ENCODE results near the gene OOSP3.

The OOSP3 gene

DNA sequence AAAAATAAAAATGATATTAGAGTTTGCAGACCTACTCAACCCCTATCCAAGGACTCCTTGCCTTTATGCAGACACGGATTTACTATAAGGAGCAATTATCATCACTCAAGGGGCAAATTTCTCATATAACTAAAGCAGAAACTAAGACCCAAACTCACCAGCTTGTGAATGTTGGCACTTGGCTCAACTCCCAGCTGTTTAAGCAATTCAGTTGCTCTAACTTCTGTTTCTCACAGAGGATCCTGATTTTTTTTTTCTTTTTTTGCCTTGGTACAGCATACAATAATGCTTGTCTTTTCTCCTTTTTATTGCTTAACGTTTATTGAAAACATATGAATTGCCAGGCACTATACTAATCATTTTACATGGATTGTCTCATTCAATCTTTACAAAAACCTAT lies 23.7 kb upstream of the OOSP3 start:
- FAIRE-seq (no peak), DNase-seq (ENCODE audit: insufficient read length) (no peak)
- TF ChIP-seq TAF1 (IDR thresholded peaks at IDR 0.05; ENCODE audit: borderline replicate concordance, low read depth, low read length) (no peak), POLR2A (IDR thresholded peaks at IDR 0.05; ENCODE audit: low read depth, low read length) (no peak), POLR2AphosphoS5 (IDR thresholded peaks at IDR 0.05; ENCODE audit: low read depth, low read length) (no peak)

DNA sequence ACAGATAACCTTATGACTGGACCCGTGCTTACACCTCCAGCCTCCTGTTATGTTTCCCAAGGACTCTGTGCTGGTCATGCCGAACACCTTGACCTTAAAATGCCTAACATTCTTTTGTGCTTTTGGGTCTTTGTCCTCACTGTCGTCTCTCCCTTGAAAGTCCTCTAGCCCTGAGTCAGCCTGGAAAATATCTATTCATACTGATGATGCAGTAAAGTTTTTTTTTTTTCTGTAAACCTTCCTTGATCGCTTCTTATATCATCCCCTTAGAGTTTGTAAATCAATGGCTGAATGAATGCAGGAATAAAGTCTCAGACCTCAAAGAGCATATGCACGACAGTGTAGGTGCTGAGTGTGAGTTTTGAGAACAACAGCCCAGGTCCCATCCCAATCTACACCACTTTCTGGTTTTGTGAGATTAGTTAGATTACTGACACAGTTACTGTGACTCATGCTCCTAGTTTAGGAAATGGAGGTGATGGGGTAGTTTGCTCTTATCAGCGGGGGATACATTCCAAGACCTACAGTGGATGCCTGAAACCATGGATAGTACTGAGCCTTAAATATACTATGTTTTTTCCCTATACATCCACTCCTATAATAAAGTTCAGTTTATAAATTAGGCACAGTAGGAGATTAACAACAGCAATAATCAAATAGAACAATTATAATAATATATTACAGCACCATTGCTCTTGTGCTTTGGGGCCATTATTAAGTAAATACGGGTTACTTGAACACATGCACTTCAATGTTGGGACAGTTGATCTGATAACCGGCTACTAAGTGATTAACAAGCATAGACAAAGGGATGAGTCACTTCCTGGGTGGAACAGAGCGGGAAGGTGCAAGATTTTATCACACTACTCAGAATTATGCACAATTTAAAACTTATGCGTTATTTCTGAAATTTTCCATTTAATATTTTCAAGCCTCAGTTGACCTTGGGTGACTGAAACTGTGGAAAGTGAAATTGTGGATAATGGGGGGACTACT lies 20.8 kb upstream of the OOSP3 start:
- DNase-seq (ENCODE audit: insufficient read length) (no peak), FAIRE-seq (no peak)
- no peak for TF ChIP-seq POLR2A (IDR thresholded peaks at IDR 0.05; ENCODE audit: low read depth, low read length)
- no peak for TF ChIP-seq POLR2AphosphoS5 (IDR thresholded peaks at IDR 0.05; ENCODE audit: low read depth, low read length)
- no peak for TF ChIP-seq TAF1 (IDR thresholded peaks at IDR 0.05; ENCODE audit: borderline replicate concordance, low read depth, low read length)

DNA sequence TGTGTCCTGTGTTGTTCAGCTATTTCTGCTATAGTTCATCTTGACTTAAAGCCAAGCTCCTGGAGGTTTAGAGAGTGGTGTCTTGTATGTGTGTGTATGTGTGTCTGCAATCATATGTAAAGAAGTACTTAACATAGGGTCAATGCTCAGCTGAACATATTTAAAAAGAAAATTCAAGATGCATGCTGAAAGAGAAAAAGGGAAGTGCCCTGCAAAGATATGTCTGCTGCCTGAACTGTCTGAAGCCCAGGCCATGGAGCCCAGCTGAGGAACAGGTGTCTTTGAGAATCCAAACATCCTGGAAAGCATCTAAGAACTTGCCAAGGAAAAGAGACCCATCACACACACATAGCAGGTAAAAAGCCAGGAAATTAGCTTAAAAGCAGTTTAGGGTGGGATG lies 18.9 kb upstream of the OOSP3 start:
- DNase-seq (ENCODE audit: insufficient read length) (no peak), FAIRE-seq (no peak)

DNA sequence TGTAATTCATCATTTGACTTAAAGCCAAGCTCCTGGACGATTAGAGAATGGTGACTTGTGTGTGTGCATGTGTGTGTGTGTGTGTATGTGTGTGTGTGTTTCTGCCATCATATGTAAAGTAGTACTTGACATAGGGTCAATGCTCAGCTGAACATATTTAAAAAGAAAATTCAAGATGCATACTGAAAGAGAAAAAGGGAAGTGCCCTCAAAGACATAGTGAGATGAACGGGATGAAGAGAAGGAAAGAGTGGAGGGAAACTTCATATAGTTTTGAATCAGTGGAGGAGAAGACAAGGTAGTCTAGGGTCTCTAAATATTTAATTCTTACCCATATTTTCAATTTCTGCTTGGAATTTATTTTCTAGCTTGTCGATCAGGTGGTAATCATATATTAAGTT lies 16.3 kb upstream of the OOSP3 start:
- DNase-seq (ENCODE audit: insufficient read length) (no peak), FAIRE-seq (no peak)
- TF ChIP-seq POLR2A (IDR thresholded peaks at IDR 0.05; ENCODE audit: low read depth, low read length) (no peak), TAF1 (IDR thresholded peaks at IDR 0.05; ENCODE audit: borderline replicate concordance, low read depth, low read length) (no peak), POLR2AphosphoS5 (IDR thresholded peaks at IDR 0.05; ENCODE audit: low read depth, low read length) (no peak)

More for the DNA sequence above, 18.9 kb upstream of the OOSP3 start:
- TF ChIP-seq TAF1 (IDR thresholded peaks at IDR 0.05; ENCODE audit: borderline replicate concordance, low read depth, low read length): no peak
- TF ChIP-seq POLR2A (IDR thresholded peaks at IDR 0.05; ENCODE audit: low read depth, low read length): no peak
- TF ChIP-seq POLR2AphosphoS5 (IDR thresholded peaks at IDR 0.05; ENCODE audit: low read depth, low read length): no peak

DNA sequence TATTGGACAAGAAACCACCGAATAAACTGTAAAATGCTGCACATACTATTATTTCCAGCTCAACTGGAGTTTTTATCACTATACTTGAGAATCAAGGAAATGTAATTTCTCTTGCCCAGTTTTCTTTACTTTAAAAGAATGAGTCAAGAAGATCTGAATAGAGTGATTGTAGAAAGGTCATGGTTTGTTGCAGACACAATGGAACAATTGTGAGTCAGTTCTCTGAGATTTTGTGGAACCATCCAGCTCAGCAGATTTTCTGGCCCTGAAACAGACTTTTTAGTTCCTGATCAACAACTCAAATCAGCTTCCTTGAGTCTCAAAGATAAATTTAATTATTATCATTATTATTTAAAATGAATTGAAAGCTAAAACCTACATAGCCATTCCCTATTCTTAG lies 13.6 kb upstream of the OOSP3 start:
- DNase-seq (ENCODE audit: insufficient read length) (no peak), FAIRE-seq (no peak)
- TF ChIP-seq POLR2A (IDR thresholded peaks at IDR 0.05; ENCODE audit: low read depth, low read length) (no peak), POLR2AphosphoS5 (IDR thresholded peaks at IDR 0.05; ENCODE audit: low read depth, low read length) (no peak), TAF1 (IDR thresholded peaks at IDR 0.05; ENCODE audit: borderline replicate concordance, low read depth, low read length) (no peak)

DNA sequence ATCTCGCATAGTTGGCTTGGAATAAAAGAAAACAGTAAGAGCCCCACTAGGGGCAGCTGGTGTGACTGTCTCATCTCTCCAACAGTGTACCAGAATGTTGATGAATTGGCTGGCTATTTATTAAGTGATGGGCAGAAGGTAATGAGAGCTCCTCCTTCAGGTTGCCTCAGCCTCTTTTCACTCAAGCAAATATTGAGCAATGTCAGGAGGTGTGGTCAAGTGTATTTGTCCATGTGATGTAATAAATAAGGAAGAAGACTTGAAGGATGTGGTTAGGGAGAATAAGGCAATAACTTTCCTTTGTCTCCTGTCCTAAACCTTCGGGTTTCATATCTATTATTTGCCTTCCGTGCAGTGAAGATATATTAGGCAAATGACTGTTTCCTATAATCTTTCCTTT lies 12.2 kb upstream of the OOSP3 start, which contains the start of gene TCN1:
TCN1 (minus strand) TSS at position 91 of the 400 bp plus-strand sequence; CDS start at position 74, 17 bp downstream.
- DNase-seq (ENCODE audit: insufficient read length) (no peak), FAIRE-seq (no peak)
- TF ChIP-seq POLR2A (IDR thresholded peaks at IDR 0.05; ENCODE audit: low read depth, low read length) (no peak), POLR2AphosphoS5 (IDR thresholded peaks at IDR 0.05; ENCODE audit: low read depth, low read length) (no peak), TAF1 (IDR thresholded peaks at IDR 0.05; ENCODE audit: borderline replicate concordance, low read depth, low read length) (no peak)

DNA sequence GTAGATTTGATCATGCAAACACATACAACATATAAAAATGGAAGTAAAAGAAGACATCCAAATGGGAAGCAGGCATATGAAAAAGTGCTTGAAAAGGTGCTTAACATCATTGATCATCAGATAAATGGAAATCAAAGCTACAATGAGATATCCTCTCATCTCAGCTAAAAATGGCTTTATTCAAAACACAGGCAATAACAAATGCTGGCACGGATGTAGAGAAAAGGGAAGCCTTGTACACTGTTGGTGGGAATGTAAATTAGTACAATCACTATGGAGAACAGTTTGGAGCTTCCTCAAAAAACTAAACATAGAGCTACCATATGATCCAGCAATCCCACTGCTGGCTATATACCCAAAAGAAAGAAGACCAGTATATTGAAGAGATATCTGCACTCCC lies 11.7 kb upstream of the OOSP3 start:
- no peak for FAIRE-seq
- no peak for TF ChIP-seq POLR2A (IDR thresholded peaks at IDR 0.05; ENCODE audit: low read depth, low read length)
- TF ChIP-seq POLR2AphosphoS5 (IDR thresholded peaks at IDR 0.05; ENCODE audit: low read depth, low read length): no peak
- no peak for TF ChIP-seq TAF1 (IDR thresholded peaks at IDR 0.05; ENCODE audit: borderline replicate concordance, low read depth, low read length)
- no peak for DNase-seq (ENCODE audit: insufficient read length)

DNA sequence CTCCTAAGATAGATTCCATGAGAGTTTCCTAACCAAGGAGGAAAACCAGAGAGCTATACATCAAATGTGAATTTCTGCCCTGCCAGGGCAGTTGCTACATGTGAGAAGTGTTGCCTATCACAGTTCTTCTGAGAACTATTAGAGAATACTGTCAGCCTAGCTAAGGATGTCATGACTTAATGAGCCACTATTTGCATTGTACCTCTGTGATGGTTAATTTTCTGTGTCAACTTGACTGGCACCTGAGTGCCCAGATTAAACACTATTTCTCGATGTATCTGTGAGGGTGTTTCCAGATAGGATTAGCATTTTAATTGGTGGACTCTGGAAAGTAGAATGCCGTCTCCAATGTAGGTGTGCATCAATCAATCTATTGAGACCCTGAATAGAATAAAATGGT lies 10.6 kb upstream of the OOSP3 start:
- DNase-seq (ENCODE audit: insufficient read length): no peak
- TF ChIP-seq POLR2AphosphoS5 (IDR thresholded peaks at IDR 0.05; ENCODE audit: low read depth, low read length) (no peak), TAF1 (IDR thresholded peaks at IDR 0.05; ENCODE audit: borderline replicate concordance, low read depth, low read length) (no peak), POLR2A (IDR thresholded peaks at IDR 0.05; ENCODE audit: low read depth, low read length) (no peak)
- no peak for FAIRE-seq

DNA sequence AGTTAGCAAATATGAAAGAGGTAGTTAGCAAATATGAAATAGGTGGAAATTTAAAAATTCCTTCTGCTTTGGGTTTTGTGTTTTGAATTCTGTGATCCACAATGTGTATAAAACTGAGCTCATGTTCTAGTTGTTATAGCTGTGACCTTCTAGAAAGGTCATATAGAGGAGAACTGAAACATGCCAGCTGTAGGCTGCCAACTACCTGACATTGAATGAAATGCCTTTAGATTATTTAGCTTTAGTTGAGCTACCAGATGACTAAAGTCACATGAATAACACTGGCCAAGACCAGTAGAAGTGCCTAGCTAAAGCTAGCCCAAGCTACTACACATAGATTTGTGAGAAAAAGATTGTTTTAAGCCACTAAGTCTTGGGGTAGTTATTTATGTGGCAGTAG lies 6.5 kb upstream of the OOSP3 start:
- TF ChIP-seq TAF1 (IDR thresholded peaks at IDR 0.05; ENCODE audit: borderline replicate concordance, low read depth, low read length) (no peak), POLR2AphosphoS5 (IDR thresholded peaks at IDR 0.05; ENCODE audit: low read depth, low read length) (no peak), POLR2A (IDR thresholded peaks at IDR 0.05; ENCODE audit: low read depth, low read length) (no peak)
- DNase-seq (ENCODE audit: insufficient read length) (no peak), FAIRE-seq (no peak)

DNA sequence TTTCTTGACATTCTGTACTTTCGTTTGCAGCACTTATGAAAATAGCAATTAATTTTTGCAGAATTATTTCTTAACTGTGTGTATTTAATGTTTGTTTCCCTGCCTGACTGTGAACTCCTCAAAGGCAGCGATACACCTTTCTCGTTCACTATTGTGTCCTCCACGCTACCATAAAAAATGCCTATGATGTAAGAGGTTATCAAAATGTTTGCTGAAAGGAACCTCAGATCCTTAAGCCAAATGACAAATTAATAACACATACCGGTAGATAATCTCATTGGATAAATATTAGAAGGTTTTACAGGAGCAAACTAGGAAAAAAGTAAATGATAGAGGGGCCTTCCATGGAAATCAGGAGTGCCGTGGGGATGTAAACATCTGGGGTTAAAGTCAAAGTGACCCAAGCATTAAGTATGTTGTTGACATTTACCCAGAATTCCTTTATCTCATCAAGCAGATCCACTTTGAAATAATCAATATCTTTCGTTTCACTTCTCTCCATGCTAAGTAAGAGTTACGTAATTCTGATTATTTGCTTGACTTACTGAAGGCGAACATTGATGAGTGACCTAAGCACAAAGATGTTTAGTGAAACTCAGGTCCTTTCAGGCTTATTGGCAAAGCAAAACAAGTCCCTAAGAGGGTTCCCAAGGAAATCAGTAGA lies 2.6 kb upstream of the OOSP3 start:
- TF ChIP-seq TAF1 (IDR thresholded peaks at IDR 0.05; ENCODE audit: borderline replicate concordance, low read depth, low read length) (no peak), POLR2AphosphoS5 (IDR thresholded peaks at IDR 0.05; ENCODE audit: low read depth, low read length) (no peak), POLR2A (IDR thresholded peaks at IDR 0.05; ENCODE audit: low read depth, low read length) (no peak)
- DNase-seq (ENCODE audit: insufficient read length) (no peak), FAIRE-seq (no peak)

DNA sequence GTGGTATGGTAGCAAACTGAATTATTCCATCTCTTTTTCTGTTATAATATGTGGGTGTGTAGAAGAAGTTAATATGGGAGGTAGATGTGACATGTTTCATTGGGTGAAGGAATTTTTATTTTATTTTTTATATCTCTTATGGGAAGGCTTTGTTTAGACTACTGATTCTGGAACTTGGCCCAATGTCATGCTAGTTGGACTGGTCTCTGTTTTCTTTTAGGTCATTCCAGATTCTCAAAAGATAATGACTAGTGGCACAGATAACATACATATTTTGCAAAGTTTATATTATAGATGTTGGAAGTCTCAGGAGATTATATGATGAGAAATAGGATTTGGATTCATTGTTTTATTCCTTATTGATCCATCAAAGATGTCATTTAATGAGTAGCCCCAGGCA lies 1.3 kb upstream of the OOSP3 start:
- no peak for TF ChIP-seq POLR2A (IDR thresholded peaks at IDR 0.05; ENCODE audit: low read depth, low read length)
- TF ChIP-seq POLR2AphosphoS5 (IDR thresholded peaks at IDR 0.05; ENCODE audit: low read depth, low read length): no peak
- TF ChIP-seq TAF1 (IDR thresholded peaks at IDR 0.05; ENCODE audit: borderline replicate concordance, low read depth, low read length): no peak
- FAIRE-seq: no peak
- DNase-seq (ENCODE audit: insufficient read length): no peak
